ENCODE results near the gene TICAM2.

DNA sequence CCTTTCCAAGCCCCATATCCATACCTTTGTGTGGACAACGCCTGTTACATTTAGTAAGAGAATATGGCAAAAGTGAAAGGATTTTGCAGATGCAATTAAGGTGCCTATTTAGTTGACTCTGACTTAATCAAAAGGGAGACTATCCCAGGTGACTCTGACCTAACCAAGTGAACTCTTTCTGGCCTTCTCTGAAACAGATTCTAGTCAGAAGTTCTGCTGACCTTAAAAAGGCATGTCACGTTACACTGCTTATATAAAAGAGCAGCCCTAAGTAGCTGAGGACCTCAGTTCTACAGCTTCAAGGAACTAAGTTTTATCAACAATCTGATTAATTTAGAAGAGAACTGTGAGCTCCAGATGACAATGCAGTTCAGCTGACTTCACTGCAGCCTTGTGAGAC is 5.7 kb upstream of the TICAM2 start:
- TF ChIP-seq, protein P1, sequence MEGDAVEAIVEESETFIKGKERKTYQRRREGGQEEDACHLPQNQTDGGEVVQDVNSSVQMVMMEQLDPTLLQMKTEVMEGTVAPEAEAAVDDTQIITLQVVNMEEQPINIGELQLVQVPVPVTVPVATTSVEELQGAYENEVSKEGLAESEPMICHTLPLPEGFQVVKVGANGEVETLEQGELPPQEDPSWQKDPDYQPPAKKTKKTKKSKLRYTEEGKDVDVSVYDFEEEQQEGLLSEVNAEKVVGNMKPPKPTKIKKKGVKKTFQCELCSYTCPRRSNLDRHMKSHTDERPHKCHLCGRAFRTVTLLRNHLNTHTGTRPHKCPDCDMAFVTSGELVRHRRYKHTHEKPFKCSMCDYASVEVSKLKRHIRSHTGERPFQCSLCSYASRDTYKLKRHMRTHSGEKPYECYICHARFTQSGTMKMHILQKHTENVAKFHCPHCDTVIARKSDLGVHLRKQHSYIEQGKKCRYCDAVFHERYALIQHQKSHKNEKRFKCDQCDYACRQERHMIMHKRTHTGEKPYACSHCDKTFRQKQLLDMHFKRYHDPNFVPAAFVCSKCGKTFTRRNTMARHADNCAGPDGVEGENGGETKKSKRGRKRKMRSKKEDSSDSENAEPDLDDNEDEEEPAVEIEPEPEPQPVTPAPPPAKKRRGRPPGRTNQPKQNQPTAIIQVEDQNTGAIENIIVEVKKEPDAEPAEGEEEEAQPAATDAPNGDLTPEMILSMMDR (conservative IDR thresholded peaks at IDR 0.05; ENCODE audit: low read depth, low read length), result no peak
- TF ChIP-seq EZH2 (IDR thresholded peaks at IDR 0.05; ENCODE audit: low read length, unreplicated experiment), result no peak

Data from PC-3 (cell line).